Measurements from ENCODE around the gene TTC31. TPM values are rescaled to one million over a fixed set of nuclear protein-coding genes. Genes with fewer than 3 reads are reported as not detected.

The TTC31 gene
- total RNA-seq, 1 experiment from 2014 or later = 26.4 TPM

DNA sequence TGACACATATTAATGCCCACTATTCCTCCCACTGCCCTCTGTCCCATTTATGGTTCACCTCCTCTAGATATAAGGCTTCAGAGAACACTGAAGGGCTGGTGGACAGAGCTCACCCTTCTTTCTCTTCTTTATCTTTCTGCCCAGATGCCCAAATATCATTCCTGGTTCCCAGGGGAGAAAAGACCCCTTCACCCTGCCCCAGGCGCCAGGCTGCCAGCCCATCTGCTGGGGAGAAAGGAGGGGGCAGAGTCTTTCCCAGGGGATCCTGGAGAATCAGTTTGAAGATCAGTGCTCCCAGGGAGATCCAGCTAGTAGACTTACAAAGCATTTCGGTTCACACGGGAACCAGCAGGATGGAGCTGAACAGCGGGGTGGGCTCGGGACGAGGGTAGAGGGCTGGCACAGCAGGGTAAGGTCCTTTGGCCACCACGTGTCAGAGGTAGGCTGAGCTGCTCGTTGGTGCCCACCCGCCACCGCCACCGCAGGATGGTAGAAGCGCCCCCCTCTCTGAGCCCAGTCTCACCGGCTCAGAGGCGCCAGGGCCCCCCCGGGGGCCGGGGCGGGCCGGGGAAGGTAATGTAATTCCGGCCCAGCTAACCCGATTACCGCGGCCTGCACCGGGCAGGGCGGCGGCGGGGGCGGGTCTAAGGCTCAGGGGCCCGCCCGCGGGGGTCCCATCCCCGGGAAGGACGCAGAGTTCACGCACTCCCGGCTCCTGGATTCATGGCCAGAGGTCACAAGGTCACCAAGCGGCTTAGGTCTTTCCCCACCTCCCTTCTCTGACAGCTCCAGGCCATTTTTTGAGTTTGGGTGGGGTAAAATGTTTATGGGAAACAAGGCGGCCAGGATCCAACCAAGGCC is 30.1 kb downstream of the TTC31 start:
- no peaks in the 10 kb centered on the region for H3K36me3 ChIP-seq (ENCODE audit: control insufficient read depth in 1 of 2, insufficient read depth in 2 of 2, low read length in 2 of 2)
- no peaks in the 10 kb centered on the region for H3K79me2 ChIP-seq (ENCODE audit: insufficient read depth, low read length)
- DNase-seq (ENCODE audit: low read depth, low spot score) (no peak), ATAC-seq (no peak)
- no peak overlapping the region for H3K27ac ChIP-seq (ENCODE audit: low read depth, low read length)
- no peaks in the 10 kb centered on the region for H3K27me3 ChIP-seq (ENCODE audit: insufficient read depth, low read length)
- ChIA-PET POLR2A (no interaction called here), RAD21 (ENCODE audit: low non-redundant PET in 1 of 2, low total read pairs in 2 of 2, uncharacterized antibody in 2 of 2, unreplicated experiment in 2 of 2) (no interaction called here), CTCF (no interaction called here)
- H3K4me1 ChIP-seq (ENCODE audit: control insufficient read depth in 1 of 2, insufficient read depth in 2 of 2, low read length in 2 of 2) = peaks cover 6 to 9% of the 10 kb centered on the region in 2 experiments; a peak in 3 of 4 replicates
- no peak overlapping the region for H2AFZ ChIP-seq (ENCODE audit: low read depth, low read length, poor library complexity, severe bottlenecking)
- H4K20me1 ChIP-seq (ENCODE audit: insufficient read depth) = no peaks in the 10 kb centered on the region
- no peak overlapping the region for H3K4me2 ChIP-seq (ENCODE audit: low read length)
- intact Hi-C loops (cut with micrococcal nuclease) = no loop called here
- no peaks in the 10 kb centered on the region for H3K9me3 ChIP-seq (ENCODE audit: control insufficient read depth in 1 of 2, insufficient read depth in 1 of 2, low read depth in 1 of 2, low read length in 2 of 2)
- TF ChIP-seq RAD21 (IDR thresholded peaks at IDR 0.05; ENCODE audit: low read depth) (no peak), YY1 (IDR thresholded peaks at IDR 0.05; ENCODE audit: extremely low read depth, insufficient replicate concordance, low read depth, low read length) (no peak)
- BruUV-seq (replicated peaks) = no TSS peak
- H3K9me2 ChIP-seq (ENCODE audit: insufficient read depth) = no peaks in the 10 kb centered on the region
- H3K4me3 ChIP-seq (replicated peaks in 1 of 2; ENCODE audit: low read depth in 1 of 2, low read length in 2 of 2) = no peak overlapping the region
- H3K9ac ChIP-seq (ENCODE audit: low read length) = no peak overlapping the region

DNA sequence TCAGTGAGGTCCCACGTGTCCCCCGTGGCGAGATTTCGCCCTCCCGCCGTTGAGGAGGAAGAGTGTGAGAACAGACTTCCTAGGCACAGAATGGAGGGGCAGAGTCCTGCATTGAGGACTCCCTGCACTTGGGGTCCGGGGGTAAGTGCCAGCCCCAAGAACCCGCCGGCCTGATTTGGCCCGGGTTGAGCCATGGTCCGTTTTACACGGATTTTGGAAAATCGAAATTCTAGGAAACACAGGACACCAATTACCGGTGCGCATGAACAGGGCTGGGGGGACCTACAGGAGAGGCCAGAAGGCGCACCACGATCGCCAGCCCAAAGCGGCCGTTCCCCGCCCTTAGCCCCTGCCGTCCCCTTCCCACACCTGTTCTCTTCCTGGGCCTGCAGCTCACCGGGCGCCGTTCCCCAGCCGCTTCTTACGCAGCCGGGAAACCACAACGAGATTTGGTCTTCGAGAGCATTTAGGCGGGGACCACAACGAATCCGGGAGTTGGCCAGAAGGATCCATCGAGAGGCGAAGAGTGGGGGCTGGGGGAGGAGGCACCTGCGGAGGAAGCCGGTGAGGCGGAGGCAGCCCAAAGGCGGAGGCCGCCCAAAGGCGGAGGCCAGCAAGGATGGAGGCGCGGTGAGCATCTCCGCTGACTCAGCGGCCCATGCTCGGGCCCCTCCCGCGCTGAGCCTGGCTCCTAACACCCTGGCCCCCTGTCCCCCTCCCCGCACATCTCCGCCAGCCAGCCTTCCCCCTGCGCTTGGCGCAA is 30.9 kb downstream of the TTC31 start:
- Histone ChIP-seq H3K79me2 (ENCODE audit: insufficient read depth, low read length) (no peaks in the 10 kb centered on the region), H3K4me3 (replicated peaks in 1 of 2; ENCODE audit: low read depth in 1 of 2, low read length in 2 of 2) (no peak overlapping the region), H3K9me2 (ENCODE audit: insufficient read depth) (no peaks in the 10 kb centered on the region), H3K27me3 (ENCODE audit: insufficient read depth, low read length) (no peaks in the 10 kb centered on the region), H2AFZ (ENCODE audit: low read depth, low read length, poor library complexity, severe bottlenecking) (no peak overlapping the region), H3K4me2 (ENCODE audit: low read length) (no peak overlapping the region), H3K36me3 (ENCODE audit: control insufficient read depth in 1 of 2, insufficient read depth in 2 of 2, low read length in 2 of 2) (no peaks in the 10 kb centered on the region), H4K20me1 (ENCODE audit: insufficient read depth) (no peaks in the 10 kb centered on the region), H3K9ac (ENCODE audit: low read length) (no peak overlapping the region), H3K4me1 (ENCODE audit: control insufficient read depth in 1 of 2, insufficient read depth in 2 of 2, low read length in 2 of 2) (peaks cover 1% of the 10 kb centered on the region in 2 experiments; a peak in 3 of 4 replicates), H3K27ac (ENCODE audit: low read depth, low read length) (no peak overlapping the region), H3K9me3 (ENCODE audit: control insufficient read depth in 1 of 2, insufficient read depth in 1 of 2, low read depth in 1 of 2, low read length in 2 of 2) (no peaks in the 10 kb centered on the region)
- POLR2A ChIA-PET = no interaction called here
- no TSS peak for BruUV-seq (replicated peaks)
- DNase-seq (ENCODE audit: low read depth, low spot score) (no peak), ATAC-seq (no peak)
- TF ChIP-seq YY1 (IDR thresholded peaks at IDR 0.05; ENCODE audit: extremely low read depth, insufficient replicate concordance, low read depth, low read length) (no peak), RAD21 (IDR thresholded peaks at IDR 0.05; ENCODE audit: low read depth) (no peak), ZNF274 (IDR thresholded peaks at IDR 0.05; ENCODE audit: low read depth, low read length) (no peak), TCF7L2 (IDR thresholded peaks at IDR 0.05; ENCODE audit: borderline replicate concordance, extremely low read depth, insufficient read depth, insufficient read length) (no peak), SIN3A (IDR thresholded peaks at IDR 0.05; ENCODE audit: low read depth) (no peak), JUND (IDR thresholded peaks at IDR 0.05) (no peak), ELF1 (IDR thresholded peaks at IDR 0.05; ENCODE audit: borderline replicate concordance, low read depth) (no peak), SRF (IDR thresholded peaks at IDR 0.05; ENCODE audit: low read depth) (no peak), FOSL1 (IDR thresholded peaks at IDR 0.05; ENCODE audit: low read depth) (no peak)
- TF ChIP-seq, protein P1, sequence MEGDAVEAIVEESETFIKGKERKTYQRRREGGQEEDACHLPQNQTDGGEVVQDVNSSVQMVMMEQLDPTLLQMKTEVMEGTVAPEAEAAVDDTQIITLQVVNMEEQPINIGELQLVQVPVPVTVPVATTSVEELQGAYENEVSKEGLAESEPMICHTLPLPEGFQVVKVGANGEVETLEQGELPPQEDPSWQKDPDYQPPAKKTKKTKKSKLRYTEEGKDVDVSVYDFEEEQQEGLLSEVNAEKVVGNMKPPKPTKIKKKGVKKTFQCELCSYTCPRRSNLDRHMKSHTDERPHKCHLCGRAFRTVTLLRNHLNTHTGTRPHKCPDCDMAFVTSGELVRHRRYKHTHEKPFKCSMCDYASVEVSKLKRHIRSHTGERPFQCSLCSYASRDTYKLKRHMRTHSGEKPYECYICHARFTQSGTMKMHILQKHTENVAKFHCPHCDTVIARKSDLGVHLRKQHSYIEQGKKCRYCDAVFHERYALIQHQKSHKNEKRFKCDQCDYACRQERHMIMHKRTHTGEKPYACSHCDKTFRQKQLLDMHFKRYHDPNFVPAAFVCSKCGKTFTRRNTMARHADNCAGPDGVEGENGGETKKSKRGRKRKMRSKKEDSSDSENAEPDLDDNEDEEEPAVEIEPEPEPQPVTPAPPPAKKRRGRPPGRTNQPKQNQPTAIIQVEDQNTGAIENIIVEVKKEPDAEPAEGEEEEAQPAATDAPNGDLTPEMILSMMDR (IDR thresholded peaks at IDR 0.05 in 2 of 3, conservative IDR thresholded peaks at IDR 0.05 in 1 of 3; ENCODE audit: borderline replicate concordance in 1 of 3, insufficient read depth in 1 of 3, low read depth in 2 of 3, low read length in 2 of 3) = no peak
- TF ChIP-seq, protein P2, sequence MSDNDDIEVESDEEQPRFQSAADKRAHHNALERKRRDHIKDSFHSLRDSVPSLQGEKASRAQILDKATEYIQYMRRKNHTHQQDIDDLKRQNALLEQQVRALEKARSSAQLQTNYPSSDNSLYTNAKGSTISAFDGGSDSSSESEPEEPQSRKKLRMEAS (IDR thresholded peaks at IDR 0.05) = no peak
- intact Hi-C loops (cut with micrococcal nuclease) = no loop called here
- RAD21 ChIA-PET (ENCODE audit: low non-redundant PET in 1 of 2, low total read pairs in 2 of 2, uncharacterized antibody in 2 of 2, unreplicated experiment in 2 of 2) = no interaction called here
- CTCF ChIA-PET = interaction anchor here (0.7 kb wide), 1 partner anchor 134 kb away, joined by 4 read pairs; no protein-coding TSS in a partner anchor
